Endothelial cell of umbilical vein (primary cell): ENCODE results near the gene IFNA8. TPM values are rescaled to one million over a fixed set of nuclear protein-coding genes. Genes with fewer than 3 reads are reported as not detected.

ENCODE experiments used
- BruUV-seq: library from RNA; stranded (reverse); fragments of 400-500 nt; replicated peaks from 2 replicates; lab custom pipeline; 2021; lab: Mats Ljungman, UMichigan
- CTCF ChIA-PET: fragments of 300-600, 350-600 bp; sonication (Branson Sonifier 250); formaldehyde crosslinking; loops from one replicate; lab custom pipeline; 2021; ENCODE audit warnings: antibody characterized with exemption, inconsistent platforms; lab: Charles Lee
- POLR2A ChIA-PET: fragments of 300-600, 350-600 bp; sonication (Branson Sonifier 250); formaldehyde crosslinking; loops from one replicate; lab custom pipeline; 2021; ENCODE audit warnings: antibody characterized with exemption, inconsistent platforms; lab: Charles Lee
- DNase-seq: peaks from one replicate; pipeline ENCODE4 v3.0.0-alpha.2; 2011; ENCODE audit warnings: low read depth, low spot score
- FAIRE-seq: peaks from 2 replicates; lab custom pipeline; 2011; peaks lifted over from hg19 to GRCh38; lab: Jason Lieb, UNC
- H2AFZ ChIP-seq: 2 replicates; pipeline ENCODE4 v1.6.0; 2012; ENCODE audit warnings: low read depth, low read length, control low read depth, inconsistent platforms
- H3K27ac ChIP-seq: 2 replicates; pipeline ENCODE4 v1.5.1; 2011; ENCODE audit warnings: low read depth, mild to moderate bottlenecking, control low read depth, low read length, moderate library complexity; ENCODE audit not compliant: insufficient read depth
- H3K27me3 ChIP-seq, 2 experiments: 2 replicates each; pipeline versions ENCODE4 v1.6.0 to v1.6.1; 2011; ENCODE audit warnings: low read length in 2 of 2, mixed read lengths in 1 of 2; ENCODE audit not compliant: control insufficient read depth in 2 of 2, insufficient read depth in 2 of 2
- H3K36me3 ChIP-seq, 2 experiments: 2 replicates in 1 of 2; 3 replicates in 1 of 2; pipeline ENCODE4 v1.5.1; 2011; ENCODE audit warnings: low read length in 2 of 2, mild to moderate bottlenecking in 1 of 2, moderate library complexity in 1 of 2; ENCODE audit not compliant: control insufficient read depth in 2 of 2, insufficient read depth in 2 of 2; ENCODE audit errors: extremely low read depth in 1 of 2
- H3K4me1 ChIP-seq: 3 replicates; pipeline ENCODE4 v1.5.1; 2011; ENCODE audit warnings: mild to moderate bottlenecking, low read length; ENCODE audit not compliant: control insufficient read depth, insufficient read depth; ENCODE audit errors: extremely low read depth
- H3K4me2 ChIP-seq: 2 replicates; pipeline ENCODE4 v1.6.1; 2011; ENCODE audit warnings: low read length, control low read depth, mixed read lengths; ENCODE audit not compliant: insufficient read depth
- H3K4me3 ChIP-seq, 3 experiments: fragments of 200-600 bp in 1 of 3; sonication (generic), shearing (Covaris generic) in 1 of 3; replicated peaks in 1 of 3; 2 replicates each; pipeline ENCODE4 v1.5.1; 2011 to 2016; ENCODE audit warnings: control low read depth in 3 of 3, low read length in 3 of 3, mild to moderate bottlenecking in 2 of 3, inconsistent platforms in 1 of 3, low read depth in 1 of 3, moderate library complexity in 1 of 3; ENCODE audit not compliant: insufficient read depth in 1 of 3
- H3K79me2 ChIP-seq: 2 replicates; pipeline ENCODE4 v1.6.0; 2012; ENCODE audit warnings: low read length, inconsistent platforms; ENCODE audit not compliant: control insufficient read depth, insufficient read depth
- H3K9ac ChIP-seq: replicated peaks from 2 replicates; pipeline ENCODE3; 2011; ENCODE audit warnings: low read length, control low read depth; ENCODE audit not compliant: insufficient read depth; ENCODE audit errors: extremely low read depth
- H3K9me1 ChIP-seq: replicated peaks from 3 replicates; pipeline ENCODE4 v1.6.0; 2011; ENCODE audit warnings: mild to moderate bottlenecking, low read length; ENCODE audit not compliant: control insufficient read depth, insufficient read depth; ENCODE audit errors: extremely low read depth
- H3K9me3 ChIP-seq: replicated peaks from 2 replicates; pipeline ENCODE4 v1.5.1; 2012; ENCODE audit warnings: low read length, inconsistent platforms; ENCODE audit not compliant: control insufficient read depth, insufficient read depth
- H4K20me1 ChIP-seq: replicated peaks from 2 replicates; pipeline ENCODE3; 2011; ENCODE audit warnings: mild to moderate bottlenecking, low read length; ENCODE audit not compliant: control insufficient read depth, insufficient read depth; ENCODE audit errors: extremely low read depth
- FOS ChIP-seq: IDR thresholded peaks from 2 replicates; pipeline ENCODE4 v1.6.1; 2011; ENCODE audit warnings: mild to moderate bottlenecking, low read length, moderate library complexity, borderline replicate concordance; ENCODE audit not compliant: insufficient read depth
- POLR2A ChIP-seq: IDR thresholded peaks from 2 replicates; pipeline ENCODE4 v1.6.1; 2012; ENCODE audit warnings: low read depth, mild to moderate bottlenecking, control low read depth, low read length
- dilution Hi-C: fragments of 300-500 bp; cut with MboI; formaldehyde crosslinking; loops from one replicate; pipeline ENCODE4 v1.15.0; 2019; ENCODE audit warnings: low sequenced_read_pairs; ENCODE audit not compliant: extremely low pct_ligation_motif_present
- intact Hi-C: fragments of 100-400 bp; cut with micrococcal nuclease; formaldehyde crosslinking; loops from one replicate; pipeline ENCODE4 v1.10.0; 2022
- polyA plus RNA-seq, 4 experiments: library from polyadenylated mRNA; depleted of rRNA in 3 of 4; stranded (reverse) in 3 of 4; unstranded in 1 of 4; fragments of >200 nt; gene quantifications; 2 replicates each; pipeline versions ENCODE4 v1.2.1 to v1.2.3, GENCODE V29; 2011 to 2012; ENCODE audit warnings: missing spikeins in 1 of 4
- total RNA-seq: library from RNA; stranded (reverse); gene quantifications from 2 replicates; pipeline ENCODE4 v1.2.3, GENCODE V29; 2021

The IFNA8 gene
- total and polyA plus RNA-seq, 2 donors (not counting 3 experiments of a cell fraction or from before 2014, with no cell fraction given): not detected

DNA sequence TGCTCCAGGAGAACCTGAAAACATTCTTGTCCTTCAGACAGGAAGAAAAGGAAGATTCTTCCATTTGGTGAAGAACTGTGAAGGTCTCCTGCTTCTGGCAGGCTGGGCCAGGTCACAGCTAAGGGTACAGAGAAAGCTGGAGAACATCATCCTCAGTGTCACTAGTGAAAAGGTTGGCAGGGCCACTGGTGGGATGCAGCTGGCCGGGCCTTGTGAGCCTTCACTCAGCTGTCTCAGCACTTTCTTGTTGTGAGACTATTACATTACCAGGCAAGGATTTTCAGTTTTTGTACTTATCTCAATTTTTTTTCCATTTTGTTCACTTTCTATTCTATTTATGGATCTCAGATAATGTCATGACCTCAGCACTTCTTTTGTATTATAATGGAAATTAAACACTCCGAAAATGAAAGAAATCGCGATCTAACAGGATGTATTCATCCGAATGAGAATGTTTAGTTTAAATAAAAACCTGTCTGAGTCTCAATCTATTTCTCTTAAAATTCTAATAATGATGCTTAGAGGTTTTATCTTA is 9.9 kb upstream of the IFNA8 start:
- Histone ChIP-seq H3K4me1 (no peaks in the 10 kb centered on the region), H3K4me3 (no peak overlapping the region), H3K9ac (no peak overlapping the region), H3K79me2 (no peaks in the 10 kb centered on the region), H3K9me3 (no peaks in the 10 kb centered on the region), H3K27me3 (peaks cover 36 to 87% of the 10 kb centered on the region in 2 experiments), H4K20me1 (no peaks in the 10 kb centered on the region), H3K36me3 (no peaks in the 10 kb centered on the region), H3K4me2 (no peak overlapping the region), H3K27ac (no peak overlapping the region), H3K9me1 (no peaks in the 10 kb centered on the region), H2AFZ (no peak overlapping the region)
- POLR2A ChIA-PET: no interaction called here
- DNase-seq (no peak), FAIRE-seq (no peak)
- no peak for TF ChIP-seq FOS
- TF ChIP-seq POLR2A: no peak
- dilution Hi-C loops (no loop called here), intact Hi-C loops (no loop called here)
- no TSS peak for BruUV-seq
- CTCF ChIA-PET: interaction anchor here (1.0 to 2.3 kb wide), 5 partner anchors 36 to 163 kb away, joined by 3 to 16 read pairs (median 8); no protein-coding TSS in a partner anchor

DNA sequence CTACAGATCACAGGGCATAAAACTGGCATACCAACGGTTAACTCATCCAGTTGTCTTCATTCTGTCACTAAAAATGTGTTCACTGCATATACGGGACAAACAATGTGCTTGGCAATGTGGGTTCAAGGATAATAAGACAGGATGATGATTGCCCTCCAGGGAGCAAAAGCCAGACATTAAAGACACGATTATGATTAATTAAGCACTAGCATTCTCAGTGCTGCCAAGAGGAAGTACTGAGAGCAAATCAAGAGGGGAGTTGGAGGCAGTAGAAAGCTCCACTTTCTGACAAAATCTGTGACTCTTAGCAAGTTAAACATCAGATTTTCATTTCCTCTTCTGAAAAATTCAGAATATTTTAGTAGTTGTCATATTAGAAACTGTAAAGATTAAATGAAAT is 9.0 kb upstream of the IFNA8 start:
- Histone ChIP-seq H4K20me1 (no peaks in the 10 kb centered on the region), H3K79me2 (no peaks in the 10 kb centered on the region), H3K4me2 (no peak overlapping the region), H3K9me3 (no peaks in the 10 kb centered on the region), H2AFZ (no peak overlapping the region), H3K36me3 (no peaks in the 10 kb centered on the region), H3K9ac (no peak overlapping the region), H3K4me3 (no peak overlapping the region), H3K4me1 (no peaks in the 10 kb centered on the region), H3K27me3 (peaks cover 37 to 88% of the 10 kb centered on the region in 2 experiments), H3K9me1 (no peaks in the 10 kb centered on the region), H3K27ac (no peak overlapping the region)
- POLR2A ChIA-PET: no interaction called here
- intact Hi-C loops (no loop called here), dilution Hi-C loops (no loop called here)
- no TSS peak for BruUV-seq
- DNase-seq (no peak), FAIRE-seq (no peak)
- CTCF ChIA-PET: interaction anchor here (1.3 kb wide), 1 partner anchor 64 kb away, joined by 3 read pairs; the partner anchor contains the start of gene KLHL9
- TF ChIP-seq FOS: no peak
